Measurements from ENCODE around the gene PLCXD3. TPM values are rescaled to one million over a fixed set of nuclear protein-coding genes. Genes with fewer than 3 reads are reported as not detected.

PLCXD3 gene
- total RNA-seq, 1 donor, result 17.7 TPM

DNA sequence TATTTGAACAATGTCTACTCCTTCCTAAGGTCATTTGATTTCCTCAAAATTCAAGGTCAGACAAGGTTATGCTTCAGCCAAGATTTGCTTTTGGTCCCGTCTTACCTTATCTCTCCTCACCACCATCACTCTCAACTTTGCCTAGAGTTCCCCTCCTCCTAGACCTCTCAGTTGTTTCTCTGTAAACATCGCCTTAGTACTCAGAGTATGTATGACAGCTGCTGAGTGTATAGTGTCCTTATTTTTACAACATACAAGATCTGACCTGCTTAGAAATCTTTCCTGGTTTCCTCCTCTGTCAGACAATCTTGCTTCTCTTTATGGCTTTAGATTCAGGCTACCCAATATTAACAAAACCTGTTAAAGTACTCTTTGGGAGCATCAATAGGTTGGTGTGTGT lies 247.1 kb downstream of the PLCXD3 start:
- no peak for DNase-seq (ENCODE audit: low read depth)
- H3K4me3 ChIP-seq (ENCODE audit: low read depth, low read length), result no peak overlapping the region
- TF ChIP-seq, protein P1, sequence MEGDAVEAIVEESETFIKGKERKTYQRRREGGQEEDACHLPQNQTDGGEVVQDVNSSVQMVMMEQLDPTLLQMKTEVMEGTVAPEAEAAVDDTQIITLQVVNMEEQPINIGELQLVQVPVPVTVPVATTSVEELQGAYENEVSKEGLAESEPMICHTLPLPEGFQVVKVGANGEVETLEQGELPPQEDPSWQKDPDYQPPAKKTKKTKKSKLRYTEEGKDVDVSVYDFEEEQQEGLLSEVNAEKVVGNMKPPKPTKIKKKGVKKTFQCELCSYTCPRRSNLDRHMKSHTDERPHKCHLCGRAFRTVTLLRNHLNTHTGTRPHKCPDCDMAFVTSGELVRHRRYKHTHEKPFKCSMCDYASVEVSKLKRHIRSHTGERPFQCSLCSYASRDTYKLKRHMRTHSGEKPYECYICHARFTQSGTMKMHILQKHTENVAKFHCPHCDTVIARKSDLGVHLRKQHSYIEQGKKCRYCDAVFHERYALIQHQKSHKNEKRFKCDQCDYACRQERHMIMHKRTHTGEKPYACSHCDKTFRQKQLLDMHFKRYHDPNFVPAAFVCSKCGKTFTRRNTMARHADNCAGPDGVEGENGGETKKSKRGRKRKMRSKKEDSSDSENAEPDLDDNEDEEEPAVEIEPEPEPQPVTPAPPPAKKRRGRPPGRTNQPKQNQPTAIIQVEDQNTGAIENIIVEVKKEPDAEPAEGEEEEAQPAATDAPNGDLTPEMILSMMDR (IDR thresholded peaks at IDR 0.05; ENCODE audit: insufficient read depth, low read length), result no peak
